Testis (tissue), 2 donors: ENCODE measurements around the gene AGBL1.

Source experiments
- CTCF ChIP-seq, 3 experiments: fragments of 450-650 bp in 2 of 3; fragments of 200-600 bp in 1 of 3; sonication (generic) in 1 of 3; IDR thresholded peaks; one replicate each; pipeline ENCODE4 v1.5.1; 2016 to 2019; ENCODE audit warnings: antibody characterized with exemption in 3 of 3, mild to moderate bottlenecking in 2 of 3, moderate library complexity in 1 of 3
- POLR2A ChIP-seq: fragments of 450-650 bp; IDR thresholded peaks from one replicate; pipeline ENCODE4 v1.6.1; 2017; ENCODE audit warnings: antibody characterized with exemption, mild to moderate bottlenecking, moderate library complexity

GRCh38 chr15:86653344-86654197, 573.9 kb downstream of the AGBL1 start:
- no peak for TF ChIP-seq CTCF (IDR thresholded peaks at IDR 0.05)
- no peak for TF ChIP-seq POLR2A
